KMS-11 (cell line): ENCODE results near the gene PLEKHD1.

Experiments
- H2AFZ ChIP-seq: fragments of 200-600 bp; sonication (generic); 2 replicates; pipeline ENCODE4 v1.6.1; 2016; ENCODE audit warnings: antibody characterized with exemption, mixed run types, low read depth
- H3K27ac ChIP-seq: fragments of 200-600 bp; sonication (generic); 2 replicates; pipeline ENCODE4 v1.6.1; 2016; ENCODE audit warnings: mild to moderate bottlenecking, mixed run types
- H3K27me3 ChIP-seq: fragments of 200-600 bp; sonication (generic); 2 replicates; pipeline ENCODE4 v1.6.1; 2017; ENCODE audit warnings: mild to moderate bottlenecking, low read depth, mixed run types, moderate library complexity; ENCODE audit not compliant: insufficient read depth
- H3K36me3 ChIP-seq: fragments of 200-600 bp; sonication (generic); 2 replicates; pipeline ENCODE4 v1.6.1; 2017; ENCODE audit warnings: mild to moderate bottlenecking, mixed run types; ENCODE audit not compliant: insufficient read depth
- H3K4me1 ChIP-seq: fragments of 200-600 bp; sonication (generic); 2 replicates; pipeline ENCODE4 v1.6.1; 2016; ENCODE audit warnings: mild to moderate bottlenecking, low read depth, mixed run types; ENCODE audit not compliant: poor library complexity, severe bottlenecking
- H3K4me2 ChIP-seq: fragments of 200-600 bp; sonication (generic); 2 replicates; pipeline ENCODE4 v1.7.0; 2016; ENCODE audit warnings: mild to moderate bottlenecking, mixed run types
- H3K4me3 ChIP-seq: fragments of 200-600 bp; sonication (generic); IDR thresholded peaks from 2 replicates; pipeline ENCODE4 v1.6.1; 2017; ENCODE audit warnings: low read depth, low read length, mixed read lengths; ENCODE audit not compliant: insufficient read depth
- H3K79me2 ChIP-seq: fragments of 200-600 bp; sonication (generic); 2 replicates; pipeline ENCODE4 v1.6.1; 2016; ENCODE audit warnings: low read depth, mixed run types; ENCODE audit not compliant: insufficient read depth
- H3K9ac ChIP-seq: fragments of 200-600 bp; sonication (generic); 2 replicates; pipeline ENCODE4 v1.6.1; 2016; ENCODE audit warnings: mild to moderate bottlenecking, mixed run types
- H4K20me1 ChIP-seq: fragments of 200-600 bp; sonication (generic); 2 replicates; pipeline ENCODE4 v1.6.1; 2016; ENCODE audit warnings: mild to moderate bottlenecking, mixed run types; ENCODE audit not compliant: insufficient read depth
- TF ChIP-seq, protein P1 (sequence below): fragments of 200-600 bp; sonication (generic); conservative IDR thresholded peaks from 2 replicates; pipeline ENCODE4 v1.6.1; 2017; ENCODE audit warnings: low read depth, mild to moderate bottlenecking, antibody characterized with exemption, low read length, moderate library complexity, mixed read lengths

The PLEKHD1 gene

DNA sequence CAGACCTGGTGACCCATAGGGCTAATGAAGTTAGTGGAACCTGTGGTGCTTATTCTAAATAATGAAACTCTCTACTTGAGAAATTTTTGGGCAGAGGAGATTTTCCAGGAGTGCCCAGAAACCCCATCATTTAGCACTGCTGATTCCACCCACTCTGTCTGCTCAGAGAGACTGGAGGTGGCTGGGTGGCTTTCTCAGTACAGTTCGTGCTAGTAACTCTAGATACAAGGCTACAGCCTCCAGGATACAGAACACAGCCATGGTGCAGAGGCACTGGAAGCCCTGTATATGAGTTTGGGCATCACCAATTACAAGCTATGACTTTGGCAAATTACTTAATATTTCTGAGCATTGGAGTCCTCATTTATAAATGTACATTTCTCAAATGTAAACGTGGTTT, 57.8 kb downstream of the PLEKHD1 start:
- H3K27me3 ChIP-seq = no peaks in the 10 kb centered on the region
- TF ChIP-seq, protein P1, sequence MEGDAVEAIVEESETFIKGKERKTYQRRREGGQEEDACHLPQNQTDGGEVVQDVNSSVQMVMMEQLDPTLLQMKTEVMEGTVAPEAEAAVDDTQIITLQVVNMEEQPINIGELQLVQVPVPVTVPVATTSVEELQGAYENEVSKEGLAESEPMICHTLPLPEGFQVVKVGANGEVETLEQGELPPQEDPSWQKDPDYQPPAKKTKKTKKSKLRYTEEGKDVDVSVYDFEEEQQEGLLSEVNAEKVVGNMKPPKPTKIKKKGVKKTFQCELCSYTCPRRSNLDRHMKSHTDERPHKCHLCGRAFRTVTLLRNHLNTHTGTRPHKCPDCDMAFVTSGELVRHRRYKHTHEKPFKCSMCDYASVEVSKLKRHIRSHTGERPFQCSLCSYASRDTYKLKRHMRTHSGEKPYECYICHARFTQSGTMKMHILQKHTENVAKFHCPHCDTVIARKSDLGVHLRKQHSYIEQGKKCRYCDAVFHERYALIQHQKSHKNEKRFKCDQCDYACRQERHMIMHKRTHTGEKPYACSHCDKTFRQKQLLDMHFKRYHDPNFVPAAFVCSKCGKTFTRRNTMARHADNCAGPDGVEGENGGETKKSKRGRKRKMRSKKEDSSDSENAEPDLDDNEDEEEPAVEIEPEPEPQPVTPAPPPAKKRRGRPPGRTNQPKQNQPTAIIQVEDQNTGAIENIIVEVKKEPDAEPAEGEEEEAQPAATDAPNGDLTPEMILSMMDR = no peak
- no peak overlapping the region for H3K9ac ChIP-seq
- H3K79me2 ChIP-seq = no peaks in the 10 kb centered on the region
- no peak overlapping the region for H3K27ac ChIP-seq
- no peak overlapping the region for H3K4me2 ChIP-seq
- no peaks in the 10 kb centered on the region for H3K36me3 ChIP-seq
- no peaks in the 10 kb centered on the region for H4K20me1 ChIP-seq
- H3K4me1 ChIP-seq = no peaks in the 10 kb centered on the region
- H3K4me3 ChIP-seq = no peak overlapping the region
- no peak overlapping the region for H2AFZ ChIP-seq

DNA sequence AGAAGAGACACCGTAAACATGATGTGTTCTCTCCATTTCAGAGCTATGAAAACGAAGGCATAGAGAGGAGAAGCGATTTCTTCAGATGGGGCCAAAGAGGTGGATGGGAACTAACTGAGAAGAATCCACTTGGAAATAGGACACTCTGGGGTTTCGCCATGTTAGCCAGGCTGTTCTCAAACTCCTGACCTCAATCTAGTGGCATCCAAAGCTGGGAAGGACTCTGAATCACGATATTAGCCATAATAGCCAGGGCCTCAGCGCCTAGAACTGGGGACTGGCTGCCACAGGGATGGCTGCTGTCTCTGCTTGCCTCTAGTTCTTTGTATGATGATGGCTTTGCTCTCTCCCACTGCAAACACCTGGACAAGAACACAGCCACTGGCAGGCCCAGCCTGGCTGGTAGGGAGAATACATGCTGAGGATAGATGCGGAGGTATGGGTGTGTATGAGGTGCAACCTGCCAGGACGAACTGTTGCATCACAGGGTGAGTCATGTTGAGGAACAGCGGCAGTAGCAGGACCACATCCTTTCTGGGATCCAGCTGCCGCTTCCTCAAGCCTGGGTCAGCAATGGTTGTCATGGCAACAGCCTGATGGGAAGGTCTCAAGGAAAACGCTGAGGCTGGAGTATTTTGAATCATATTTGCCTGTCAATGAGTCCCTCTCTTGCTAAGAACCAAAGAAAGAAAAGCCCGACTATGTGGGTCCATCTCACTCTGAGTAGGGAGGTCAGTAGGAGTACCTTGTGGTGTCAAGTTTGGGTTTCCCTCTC, 59.0 kb downstream of the PLEKHD1 start:
- Histone ChIP-seq H3K36me3 (no peaks in the 10 kb centered on the region), H4K20me1 (no peaks in the 10 kb centered on the region), H3K4me3 (no peak overlapping the region), H3K79me2 (no peaks in the 10 kb centered on the region), H3K27ac (no peak overlapping the region), H3K9ac (no peak overlapping the region), H3K4me1 (no peaks in the 10 kb centered on the region), H3K27me3 (no peaks in the 10 kb centered on the region), H3K4me2 (no peak overlapping the region), H2AFZ (no peak overlapping the region)
- TF ChIP-seq, protein P1 = no peak

DNA sequence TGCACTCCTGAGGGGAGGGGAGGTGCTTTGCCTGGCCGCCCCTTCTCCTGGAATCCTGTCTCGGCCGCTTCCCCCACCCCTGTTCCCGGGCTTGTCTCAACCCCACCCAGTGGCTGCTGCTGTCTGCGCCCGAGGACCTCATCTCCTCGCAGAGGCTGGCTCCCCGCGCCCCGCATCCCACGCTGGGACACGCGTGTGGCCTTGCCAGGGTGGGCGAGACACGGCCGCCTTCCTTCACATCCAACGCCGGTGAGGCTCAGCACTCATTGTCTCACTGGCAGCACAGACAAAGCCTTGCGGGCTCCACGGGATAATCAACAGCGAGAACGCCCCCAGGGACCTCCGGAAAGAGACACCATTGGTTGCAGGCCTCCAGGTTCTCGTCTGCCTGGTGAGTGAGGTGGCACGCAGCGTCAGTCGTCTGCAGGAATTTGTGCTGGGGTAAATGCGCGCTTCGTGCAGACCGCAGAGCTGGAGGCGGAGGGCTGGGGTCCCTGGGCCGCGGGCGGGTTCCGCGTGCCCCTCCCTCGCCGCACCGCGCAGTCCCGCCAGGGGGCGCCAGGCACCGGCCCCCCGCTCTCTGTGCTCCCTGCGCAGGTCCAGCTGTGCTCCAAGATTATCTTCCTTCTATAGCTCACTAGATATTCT, 63.3 kb downstream of the PLEKHD1 start:
- Histone ChIP-seq H3K79me2 (no peaks in the 10 kb centered on the region), H3K9ac (no peak overlapping the region), H4K20me1 (no peaks in the 10 kb centered on the region), H3K27me3 (no peaks in the 10 kb centered on the region), H3K4me3 (no peak overlapping the region), H2AFZ (no peak overlapping the region), H3K36me3 (no peaks in the 10 kb centered on the region), H3K4me2 (no peak overlapping the region), H3K4me1 (no peaks in the 10 kb centered on the region), H3K27ac (no peak overlapping the region)
- TF ChIP-seq, protein P1 = no peak

DNA sequence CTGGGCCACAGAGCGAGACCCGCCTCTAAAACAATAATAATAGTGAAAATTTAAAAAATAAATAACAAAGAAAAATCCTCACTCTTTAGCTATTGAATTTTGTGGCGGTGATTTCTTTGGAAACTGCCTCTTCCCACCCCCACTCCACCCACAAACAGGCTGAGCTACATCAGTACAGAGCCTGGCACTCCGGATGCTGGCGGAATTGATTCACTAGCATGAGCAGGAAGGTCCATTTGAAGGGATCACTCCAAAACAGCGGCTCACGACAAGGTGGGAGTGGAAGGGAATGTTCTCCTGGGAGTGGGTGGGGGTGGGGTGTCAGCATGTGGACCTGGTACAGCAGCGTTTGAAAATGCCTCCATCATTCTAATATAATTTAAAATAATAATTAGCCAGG, 64.0 kb downstream of the PLEKHD1 start:
- Histone ChIP-seq H2AFZ (no peak overlapping the region), H3K4me2 (no peak overlapping the region), H3K4me1 (no peaks in the 10 kb centered on the region), H4K20me1 (no peaks in the 10 kb centered on the region), H3K79me2 (no peaks in the 10 kb centered on the region), H3K27ac (no peak overlapping the region), H3K9ac (no peak overlapping the region), H3K36me3 (no peaks in the 10 kb centered on the region), H3K27me3 (no peaks in the 10 kb centered on the region), H3K4me3 (no peak overlapping the region)
- TF ChIP-seq, protein P1 = no peak
